ENCODE data around the gene PIM1.

PIM1 gene

DNA sequence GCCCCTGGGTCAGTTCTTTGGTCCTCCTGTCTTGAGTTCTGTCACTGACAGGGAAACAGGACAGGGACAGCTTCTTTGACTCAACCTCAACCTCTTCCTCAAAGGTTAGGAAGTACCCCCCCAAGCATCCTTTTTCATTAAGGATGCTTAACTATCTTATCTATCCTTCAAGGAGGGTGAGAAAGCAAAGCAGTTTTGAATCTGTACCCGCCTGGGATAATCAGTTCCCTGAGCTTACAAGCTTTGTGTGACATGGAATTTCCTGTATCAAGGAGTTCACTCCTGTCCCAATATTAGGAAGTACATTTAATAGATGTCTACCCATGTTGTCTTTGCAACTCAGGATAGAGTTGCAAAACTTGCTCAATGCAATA, 31.1 kb upstream of the PIM1 start:
- DNase-seq, result no peak

DNA sequence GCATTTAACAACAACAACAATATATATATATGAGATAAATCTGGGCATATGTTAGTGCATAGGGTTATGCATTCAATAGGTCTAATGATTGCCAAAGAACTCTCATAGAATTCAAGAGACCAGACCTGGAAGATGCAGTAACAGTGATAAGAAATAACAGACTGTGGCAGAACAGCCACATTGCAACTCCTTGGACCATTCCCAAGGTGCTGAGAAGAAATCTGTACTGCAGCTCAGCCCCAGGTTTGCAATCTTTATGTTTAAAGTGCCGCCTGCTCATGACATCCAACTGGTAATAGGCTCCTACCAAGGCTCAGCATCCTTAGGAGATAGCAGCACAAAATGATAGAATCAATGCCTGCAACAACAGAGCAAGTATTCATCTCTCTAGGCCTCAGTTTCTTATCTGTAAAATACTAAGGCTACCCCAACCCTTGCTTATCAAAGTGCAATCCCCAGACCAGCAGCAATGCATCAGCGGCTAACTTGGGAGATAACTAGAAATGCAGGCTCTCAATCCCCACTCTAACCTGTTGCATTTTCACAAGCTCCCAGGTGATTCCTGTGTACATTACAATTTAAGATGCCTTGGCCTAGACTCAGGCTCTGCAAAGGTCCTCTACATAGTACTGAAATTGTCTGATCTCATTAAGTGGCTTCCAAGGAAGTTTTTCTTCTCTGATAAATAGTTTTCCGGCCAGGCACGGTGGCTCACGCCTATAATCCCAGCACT, 30.6 kb upstream of the PIM1 start:
- no peak for DNase-seq

DNA sequence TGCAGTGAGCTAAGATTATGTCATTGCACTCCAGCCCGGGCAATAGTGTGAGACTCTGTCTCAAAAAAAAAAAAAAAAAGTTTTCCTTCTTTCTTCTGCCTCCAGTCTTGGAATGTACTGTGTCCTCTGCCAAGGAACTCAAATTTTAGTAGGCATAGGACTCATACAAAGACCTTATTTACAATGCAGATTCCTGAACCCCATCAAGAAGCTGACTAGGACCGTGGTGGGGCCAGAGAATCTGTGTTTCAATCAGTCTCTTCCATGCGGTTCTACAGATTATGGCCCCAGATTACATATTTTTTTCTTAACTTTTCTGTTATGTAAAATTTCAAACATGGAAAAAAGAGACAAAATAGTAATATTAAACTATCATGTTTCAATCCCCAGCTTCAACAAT, 29.8 kb upstream of the PIM1 start:
- DNase-seq, result no peak

DNA sequence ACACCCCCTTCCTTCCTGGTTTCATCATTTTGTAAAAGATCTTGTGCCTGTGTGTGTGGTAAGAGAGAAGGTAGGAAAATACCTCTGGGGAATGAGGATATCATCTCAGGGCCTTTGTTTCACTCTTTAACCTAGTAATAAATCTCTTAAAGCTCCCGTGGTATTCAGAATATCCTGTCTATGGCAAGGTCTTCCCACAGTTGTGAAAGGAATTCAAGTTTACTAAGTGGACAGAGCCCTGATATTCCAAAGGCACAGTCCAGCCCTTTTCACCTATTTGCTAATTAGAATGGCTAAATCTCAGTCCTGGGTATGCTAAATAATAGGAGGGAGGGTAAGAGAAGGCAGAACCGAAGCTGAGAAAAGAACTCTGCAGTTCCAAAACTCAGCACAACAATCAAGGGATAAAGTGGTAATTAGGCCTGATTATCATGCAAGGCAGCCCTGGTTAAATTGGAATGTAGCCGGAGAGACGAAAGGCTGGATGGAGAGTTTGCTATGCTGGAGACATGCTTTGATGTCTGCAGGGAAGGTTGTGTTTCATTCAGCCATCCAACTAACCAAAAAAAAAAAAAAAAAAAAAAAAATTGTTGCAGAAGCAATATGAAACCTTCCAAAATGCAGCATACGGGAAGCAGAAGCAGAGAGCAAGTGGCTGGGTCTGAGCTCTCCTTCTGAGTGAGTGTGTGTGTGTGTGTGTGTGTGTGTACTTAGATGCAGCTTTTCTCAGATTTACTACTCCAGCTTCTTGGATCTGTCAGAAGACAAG, 28.5 kb upstream of the PIM1 start:
- no peak for DNase-seq

DNA sequence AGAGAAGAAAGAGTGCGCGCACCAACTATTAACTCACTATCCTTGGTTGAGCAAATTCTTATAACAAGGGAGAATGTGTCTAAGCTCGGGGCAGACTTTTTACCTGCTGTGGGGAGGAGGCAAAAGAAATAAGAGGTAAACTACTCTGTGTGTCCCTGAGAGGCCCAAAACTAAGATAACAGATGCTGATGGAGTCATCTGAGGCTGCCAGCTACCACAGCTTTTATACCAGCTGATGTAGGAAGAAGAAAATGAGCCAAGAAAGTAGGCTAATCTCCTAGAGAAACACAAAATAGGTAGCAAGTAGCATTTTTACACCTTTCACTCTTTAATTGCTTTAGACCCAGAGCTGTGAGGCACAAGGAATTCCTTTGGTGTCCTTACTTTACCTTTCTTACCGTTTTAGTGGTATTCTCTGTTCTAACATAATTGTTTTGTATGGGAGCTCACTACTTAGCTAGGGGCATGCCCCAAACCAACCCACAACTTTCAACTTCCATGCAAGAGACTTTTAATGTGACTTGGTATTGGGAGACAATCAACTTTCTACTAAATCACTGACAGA, 27.8 kb upstream of the PIM1 start:
- no peak for DNase-seq

DNA sequence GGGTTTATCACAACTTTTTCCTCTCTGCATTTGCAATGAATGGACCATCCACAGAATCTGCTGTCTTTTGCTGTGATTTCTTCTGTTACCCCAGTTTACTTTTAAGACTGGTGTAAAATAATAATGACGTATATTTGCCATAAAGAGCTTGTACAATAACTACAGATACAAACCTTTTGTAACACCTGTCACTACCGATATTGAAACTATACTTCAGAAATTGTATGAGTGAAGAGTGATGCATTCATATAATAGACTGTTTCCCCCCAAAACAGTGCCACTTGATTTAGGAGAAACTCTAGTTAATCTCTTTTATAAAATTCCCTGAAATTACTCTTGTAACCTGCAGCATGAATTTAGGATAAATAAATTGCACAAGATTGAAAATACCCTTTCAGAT, 26.4 kb upstream of the PIM1 start:
- no peak for DNase-seq

DNA sequence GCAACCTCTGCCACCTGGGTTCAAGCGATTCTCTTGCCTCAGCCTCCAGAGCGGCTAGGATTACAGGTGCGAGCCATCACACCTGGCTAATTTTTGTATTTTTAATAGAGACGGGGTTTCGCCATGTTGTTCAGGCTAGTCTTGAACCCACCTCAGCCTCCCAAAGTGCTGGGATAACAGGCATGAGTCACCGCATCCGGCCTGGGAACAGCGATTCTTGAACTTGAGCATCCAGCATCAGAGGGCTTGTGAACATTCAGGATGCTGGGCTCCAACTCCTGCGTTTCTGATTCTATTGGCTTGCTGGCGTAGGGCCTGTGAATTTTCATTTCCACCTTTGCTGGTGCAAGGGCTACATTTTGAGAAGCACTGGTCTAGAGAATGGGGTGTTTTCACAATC, 24.5 kb upstream of the PIM1 start:
- no peak for DNase-seq

DNA sequence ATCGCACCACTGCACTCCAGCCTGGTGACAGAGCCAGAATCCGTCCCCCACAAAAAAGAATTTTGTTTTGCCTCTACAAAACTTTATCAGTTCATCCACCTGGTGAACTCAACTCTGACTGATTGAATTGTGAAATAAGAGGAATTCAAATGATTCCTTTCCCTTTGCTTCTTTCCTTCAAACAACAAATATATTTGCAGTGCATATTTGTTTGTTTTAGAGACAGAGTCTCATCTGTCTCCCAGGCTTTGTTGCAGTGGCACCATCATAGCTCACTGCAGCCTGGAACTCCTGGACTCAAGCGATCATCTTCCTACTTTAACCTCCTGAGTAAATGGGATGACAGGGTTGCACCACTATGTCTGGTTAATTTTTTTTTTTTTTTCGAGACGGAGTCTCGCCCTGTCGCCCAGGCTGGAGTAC, 23.2 kb upstream of the PIM1 start:
- DNase-seq, result no peak

DNA sequence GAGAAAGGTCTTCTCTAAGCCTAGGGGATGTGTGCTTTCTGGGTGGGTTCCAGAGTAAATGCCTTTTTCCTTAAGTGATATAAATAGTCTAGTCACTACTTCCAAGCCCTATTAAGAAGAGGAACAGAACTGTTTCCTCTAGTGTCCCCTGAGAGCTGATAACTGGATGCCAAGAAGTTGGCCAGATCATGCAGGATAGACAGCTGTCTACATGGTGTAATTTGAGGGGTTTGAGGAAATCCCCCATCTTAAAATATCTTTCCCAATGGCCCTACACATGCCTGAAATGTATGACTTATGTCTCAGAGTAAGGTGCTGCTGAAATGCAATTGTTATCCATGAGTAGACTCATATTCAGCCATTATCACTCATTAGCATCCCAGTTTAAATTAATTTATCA, 20.2 kb upstream of the PIM1 start:
- no peak for DNase-seq

DNA sequence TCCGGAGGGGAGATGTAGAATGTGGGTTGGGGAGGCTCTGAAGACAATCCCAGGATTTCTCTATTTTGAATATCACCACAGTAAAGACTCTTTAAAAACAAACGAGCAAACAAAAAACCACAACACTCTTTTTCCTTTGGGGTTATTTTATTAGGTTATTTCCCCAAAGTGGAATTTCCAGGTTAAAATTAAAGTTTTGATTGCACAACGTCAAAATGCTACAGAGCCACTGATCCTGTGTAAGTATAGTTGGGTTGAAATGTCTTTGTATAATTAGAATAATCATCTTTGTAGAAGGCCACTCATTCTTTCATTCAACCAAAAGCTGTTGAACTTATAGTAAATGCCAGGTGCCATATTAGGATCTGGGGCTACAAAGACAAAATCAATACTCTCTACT, 19.6 kb upstream of the PIM1 start:
- DNase-seq, result no peak

DNA sequence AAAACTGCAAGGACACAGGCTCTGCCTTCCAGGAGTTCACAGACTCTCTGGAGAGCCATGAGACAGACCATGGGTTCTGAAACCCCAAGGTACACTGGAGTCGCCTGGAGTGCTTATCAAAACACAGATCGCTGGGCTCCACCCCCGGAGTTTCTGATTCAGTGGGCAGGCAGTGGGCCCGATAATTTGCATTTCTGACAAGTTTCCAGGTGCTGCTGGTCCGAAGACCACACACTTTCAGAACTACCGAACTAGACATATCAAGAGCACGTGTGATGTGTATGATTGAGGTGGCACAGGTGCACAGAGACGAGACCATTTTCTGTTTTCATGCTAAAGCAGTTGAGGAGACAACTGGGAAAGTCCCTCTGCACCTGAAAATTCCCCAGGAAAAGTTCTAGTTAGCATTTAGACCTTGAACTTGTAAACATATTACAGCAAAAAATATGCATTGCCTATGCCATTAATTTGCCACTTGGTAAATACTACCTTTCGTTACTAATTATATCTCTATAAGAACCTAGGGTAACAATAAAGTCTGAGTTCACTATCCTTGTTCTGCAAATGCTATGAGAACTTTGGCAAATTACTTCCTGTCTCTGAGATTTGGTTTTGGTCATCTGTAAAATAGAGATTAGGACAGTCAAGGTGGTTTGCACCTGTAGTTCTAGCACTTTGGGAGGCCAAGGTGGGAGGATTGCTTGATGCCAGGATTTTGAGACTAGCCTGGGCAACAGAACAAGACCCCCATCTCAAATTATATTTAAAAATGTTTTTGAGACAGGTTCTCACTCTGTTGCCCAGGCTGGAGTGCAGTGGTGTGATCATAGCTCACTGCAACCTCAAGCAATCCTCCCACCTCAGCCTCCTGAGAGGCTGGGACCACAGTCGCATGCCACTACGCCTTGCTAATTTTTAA, 14.3 kb upstream of the PIM1 start:
- peak; percentile 68 for DNase-seq

DNA sequence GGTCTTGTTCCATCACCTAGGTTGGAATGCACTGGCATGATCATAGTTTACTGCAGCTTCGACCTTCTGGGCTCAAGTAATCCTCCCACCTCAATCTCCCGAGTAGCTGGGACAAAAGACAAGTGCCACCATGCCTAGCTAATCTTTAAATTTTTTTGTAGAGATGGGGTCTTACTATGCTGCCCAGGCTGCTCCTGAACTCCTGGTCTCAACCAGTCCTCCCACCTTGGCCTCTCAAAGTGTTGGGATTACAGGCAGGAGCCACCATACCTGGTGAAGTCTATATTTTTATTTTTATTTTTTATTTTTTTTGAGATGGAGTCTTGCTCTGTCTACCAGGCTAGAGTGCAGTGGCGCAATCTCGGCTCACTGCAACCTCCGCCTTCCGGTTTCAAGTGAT, 11.4 kb upstream of the PIM1 start:
- DNase-seq, result no peak

DNA sequence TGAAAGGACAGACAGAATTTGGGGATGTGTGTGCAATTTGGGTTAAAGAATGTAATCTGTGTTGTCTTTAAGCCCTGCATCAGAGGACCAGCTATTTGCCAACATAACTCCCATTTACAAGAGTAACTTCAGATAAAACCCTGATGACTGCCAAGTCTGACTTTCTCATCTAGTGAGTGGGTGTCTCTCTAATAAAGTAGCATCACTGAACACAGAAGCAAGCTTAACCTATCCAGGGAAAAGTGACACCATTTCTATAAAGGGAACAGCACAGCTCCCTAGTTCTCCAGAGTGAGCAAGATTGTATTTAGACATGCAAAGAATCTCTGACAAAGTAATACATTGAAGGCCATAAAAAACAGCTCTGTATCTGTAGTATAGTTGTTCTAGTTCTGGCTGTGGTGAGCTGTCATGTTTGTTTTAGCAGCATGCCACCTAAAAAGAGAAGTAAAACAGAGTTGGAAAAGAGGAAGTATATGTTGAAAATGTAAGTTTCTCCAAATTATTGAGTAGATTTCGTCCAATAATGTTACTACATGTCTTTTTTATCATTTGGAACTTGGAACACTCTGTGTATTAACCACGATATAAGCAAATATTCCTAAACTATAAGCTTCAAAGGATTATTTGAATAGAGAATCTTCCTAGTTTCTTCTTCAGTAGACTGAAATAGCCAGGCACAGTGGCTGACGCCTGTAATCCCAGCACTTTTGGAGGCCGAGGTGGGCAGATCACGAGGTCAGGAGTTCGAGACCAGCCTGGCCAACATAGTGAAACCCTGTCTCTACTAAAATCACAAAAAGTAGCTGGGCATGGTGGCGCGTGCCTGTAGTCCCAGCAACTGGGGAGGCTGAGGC, 8.8 kb upstream of the PIM1 start:
- no peak for DNase-seq

DNA sequence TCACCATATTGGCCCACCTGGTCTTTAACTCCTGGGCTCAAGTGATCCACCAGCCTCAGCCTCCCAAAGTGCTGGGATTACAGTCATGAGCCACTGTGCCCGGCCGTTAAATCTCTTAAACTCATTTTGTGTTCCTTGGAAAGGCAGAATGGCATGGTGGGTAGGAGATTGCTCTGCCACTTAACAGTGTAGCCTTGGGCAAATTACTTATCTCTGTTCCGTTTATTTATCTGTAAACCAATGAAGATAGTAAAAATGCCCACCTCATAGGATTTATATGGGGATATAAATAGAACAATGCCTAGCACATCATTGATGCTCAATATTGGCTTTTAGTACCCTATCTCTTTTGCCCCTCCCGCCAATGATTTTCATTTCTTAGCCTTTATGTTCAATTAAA, 7.2 kb upstream of the PIM1 start:
- DNase-seq, result no peak

DNA sequence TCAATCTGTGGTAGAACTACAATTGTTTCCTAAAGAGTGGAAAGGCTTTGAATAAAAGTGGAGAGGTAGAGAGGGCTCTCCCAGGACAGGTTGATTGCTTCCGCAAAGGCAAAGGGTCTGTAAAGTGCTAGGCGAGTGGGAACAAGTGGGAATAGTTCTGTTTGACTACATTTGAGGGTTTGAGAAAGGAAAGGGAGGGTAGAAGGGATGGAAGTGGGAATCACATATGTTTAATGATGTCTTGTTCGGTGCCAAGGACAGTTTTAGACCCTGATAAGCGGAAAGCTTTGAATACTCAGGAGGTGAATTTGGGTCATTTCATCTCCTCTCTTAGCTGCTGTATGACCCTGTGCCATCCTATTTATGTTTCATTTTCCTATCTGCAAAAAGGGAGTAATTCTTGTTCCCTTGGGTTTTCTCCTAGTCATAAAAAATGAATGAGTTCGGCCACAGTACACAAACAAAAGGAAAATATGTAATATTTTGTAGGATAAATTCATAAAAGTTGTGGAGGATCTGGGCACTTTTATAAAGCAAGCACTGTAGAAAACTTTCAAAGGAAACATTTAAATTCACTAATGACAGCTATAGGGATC, 1.7 kb upstream of the PIM1 start:
- DNase-seq, result no peak

DNA sequence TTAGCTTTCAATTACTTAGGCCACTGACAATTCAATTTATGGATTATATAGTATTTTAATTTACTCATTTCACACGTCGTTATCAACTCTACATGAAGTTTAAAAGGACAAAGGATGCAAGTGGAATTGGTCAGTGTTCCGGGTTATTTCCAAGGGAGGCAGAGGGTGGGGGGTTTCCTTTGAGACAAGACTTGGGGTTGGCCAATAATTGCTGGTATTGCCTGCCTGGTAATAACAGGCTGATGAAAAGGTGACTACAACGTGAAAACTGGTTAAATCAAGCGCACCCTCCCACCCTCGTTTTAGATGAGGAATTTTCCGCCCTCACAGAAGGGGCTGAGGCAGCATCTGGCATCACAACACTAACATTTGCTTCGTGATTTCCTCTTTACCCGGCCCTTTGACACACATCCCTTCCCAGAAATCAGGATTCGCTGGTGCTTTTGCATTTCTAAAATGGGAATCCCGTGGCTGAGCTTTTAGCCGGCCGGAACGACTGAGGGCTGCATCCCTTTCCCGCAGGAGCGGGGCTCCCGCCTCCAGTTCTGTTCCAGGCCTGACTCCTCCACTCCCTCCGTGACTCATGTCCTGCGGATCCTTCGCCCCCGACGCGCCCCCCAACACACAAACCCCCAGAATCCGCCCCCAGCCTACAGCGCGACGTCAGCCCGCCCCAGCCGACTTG, 999 bp upstream of the PIM1 start:
- DNase-seq, result no peak

DNA sequence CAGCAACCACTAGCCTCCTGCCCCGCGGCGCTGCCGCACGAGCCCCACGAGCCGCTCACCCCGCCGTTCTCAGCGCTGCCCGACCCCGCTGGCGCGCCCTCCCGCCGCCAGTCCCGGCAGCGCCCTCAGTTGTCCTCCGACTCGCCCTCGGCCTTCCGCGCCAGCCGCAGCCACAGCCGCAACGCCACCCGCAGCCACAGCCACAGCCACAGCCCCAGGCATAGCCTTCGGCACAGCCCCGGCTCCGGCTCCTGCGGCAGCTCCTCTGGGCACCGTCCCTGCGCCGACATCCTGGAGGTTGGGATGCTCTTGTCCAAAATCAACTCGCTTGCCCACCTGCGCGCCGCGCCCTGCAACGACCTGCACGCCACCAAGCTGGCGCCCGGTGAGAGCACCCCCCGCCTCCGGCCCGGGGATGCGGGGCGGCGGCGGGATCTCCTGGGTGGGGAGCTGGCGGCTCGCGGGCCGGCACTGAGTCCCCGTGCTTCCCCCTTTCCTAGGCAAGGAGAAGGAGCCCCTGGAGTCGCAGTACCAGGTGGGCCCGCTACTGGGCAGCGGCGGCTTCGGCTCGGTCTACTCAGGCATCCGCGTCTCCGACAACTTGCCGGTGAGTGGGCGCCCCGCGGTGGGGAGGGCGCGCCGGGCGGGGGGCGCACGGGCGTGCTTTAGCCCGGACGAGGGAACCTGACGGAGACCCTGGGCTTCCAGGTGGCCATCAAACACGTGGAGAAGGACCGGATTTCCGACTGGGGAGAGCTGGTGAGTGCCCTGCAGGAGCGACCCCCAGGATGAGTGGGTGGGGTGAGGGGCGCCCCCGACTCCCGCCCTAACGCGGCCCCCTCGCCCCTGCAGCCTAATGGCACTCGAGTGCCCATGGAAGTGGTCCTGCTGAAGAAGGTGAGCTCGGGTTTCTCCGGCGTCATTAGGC, 585 bp downstream of the PIM1 start:
- peak; percentile 77 for DNase-seq

DNA sequence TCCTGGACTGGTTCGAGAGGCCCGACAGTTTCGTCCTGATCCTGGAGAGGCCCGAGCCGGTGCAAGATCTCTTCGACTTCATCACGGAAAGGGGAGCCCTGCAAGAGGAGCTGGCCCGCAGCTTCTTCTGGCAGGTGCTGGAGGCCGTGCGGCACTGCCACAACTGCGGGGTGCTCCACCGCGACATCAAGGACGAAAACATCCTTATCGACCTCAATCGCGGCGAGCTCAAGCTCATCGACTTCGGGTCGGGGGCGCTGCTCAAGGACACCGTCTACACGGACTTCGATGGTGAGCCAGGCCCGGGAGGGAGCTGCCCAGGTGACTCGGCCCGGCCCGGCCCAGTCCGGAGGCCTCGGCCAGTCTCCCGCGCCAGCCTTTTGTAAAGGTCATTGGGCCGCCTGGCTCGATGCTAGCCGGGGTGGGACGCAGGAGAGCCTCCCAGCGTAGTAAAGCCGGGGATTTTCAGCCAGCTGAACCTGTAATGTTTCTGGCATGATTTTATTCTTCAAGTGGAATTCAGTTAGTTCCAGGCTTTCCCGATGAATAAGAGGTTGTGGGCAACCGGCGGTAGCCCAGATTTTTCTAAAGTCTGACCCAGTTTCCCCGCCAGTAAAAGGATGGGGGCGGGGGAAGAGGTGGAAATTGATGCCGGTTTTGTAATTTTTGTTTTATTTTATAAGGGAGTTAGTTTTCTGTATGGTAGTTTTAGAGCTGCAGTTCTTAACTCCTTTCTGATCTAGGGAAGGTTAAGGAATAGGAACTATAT, 1.4 kb downstream of the PIM1 start:
- peak; percentile 61 for DNase-seq
